ENCODE data around the gene TAS2R60. TPM values are rescaled to one million over a fixed set of nuclear protein-coding genes. Genes with fewer than 3 reads are reported as not detected.
A peak's percentile ranks its signal among the peaks of the same experiment; 100 is the strongest.
"Not testable (repeated sequence)": the region's sequence is repeated elsewhere in the genome, so short reads cannot be mapped to it uniquely, and the experiment has no call there.

The TAS2R60 gene
- total RNA-seq, 6 experiments from 2014 or later, result not detected

GRCh38 chr7:143480501-143480900, 37.2 kb downstream of the TAS2R60 start:
- no peak for TF ChIP-seq CTCF (IDR thresholded peaks at IDR 0.05)
- peaks cover 35% of the 10 kb centered on the region for H3K4me1 Mint-ChIP-seq (ENCODE audit: low read depth)
- DNase-seq, result no peak

DNA sequence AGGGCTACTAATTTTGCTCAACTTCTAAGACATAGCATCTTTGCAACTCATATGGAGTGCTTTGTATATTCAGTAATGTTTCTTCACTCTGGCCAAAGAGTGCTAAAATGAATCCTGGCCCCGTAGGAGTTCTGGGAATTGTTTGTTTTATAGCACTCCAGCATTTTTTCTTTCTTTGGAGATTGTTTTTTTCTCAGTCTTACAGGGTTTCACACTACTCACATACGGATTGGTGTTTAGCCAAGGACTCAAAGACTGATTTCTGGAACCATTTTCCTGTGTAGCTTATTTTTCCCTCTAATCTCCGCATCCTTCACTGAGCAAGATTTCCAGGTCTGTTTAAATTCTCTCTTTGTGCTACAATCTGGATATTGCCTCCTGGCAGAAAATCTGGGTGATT, 40.9 kb downstream of the TAS2R60 start:
- Mint-ChIP-seq H3K4me3 (no peak overlapping the region), H3K36me3 (ENCODE audit: low read depth) (no peaks in the 10 kb centered on the region), H3K27me3 (ENCODE audit: insufficient read depth) (no peaks in the 10 kb centered on the region; the same call in 1 of the 2 replicates), H3K4me1 (ENCODE audit: low read depth) (peaks cover 63% of the 10 kb centered on the region), H3K9me3 (no peaks in the 10 kb centered on the region), H3K27ac (no peak overlapping the region)
- no peak for TF ChIP-seq CTCF (IDR thresholded peaks at IDR 0.05)
- DNase-seq, result no peak

More at GRCh38 chr7:143480501-143480900, 37.2 kb downstream of the TAS2R60 start:
- no peaks in the 10 kb centered on the region for H3K36me3 Mint-ChIP-seq (ENCODE audit: low read depth)
- no peak overlapping the region for H3K27ac Mint-ChIP-seq
- H3K27me3 Mint-ChIP-seq (ENCODE audit: insufficient read depth), result no peaks in the 10 kb centered on the region; the same call in 1 of the 2 replicates
- no peak overlapping the region for H3K4me3 Mint-ChIP-seq
- H3K9me3 Mint-ChIP-seq, result no peaks in the 10 kb centered on the region

- peak overlapping the region; percentile 38; the same call in 1 of the 2 replicates for H3K4me3 Mint-ChIP-seq
- H3K27me3 Mint-ChIP-seq (ENCODE audit: insufficient read depth), result no peaks in the 10 kb centered on the region; the same call in 1 of the 2 replicates
- DNase-seq, result no peak
- no peaks in the 10 kb centered on the region for H3K9me3 Mint-ChIP-seq
- no peak for TF ChIP-seq CTCF (IDR thresholded peaks at IDR 0.05)
- no peaks in the 10 kb centered on the region for H3K36me3 Mint-ChIP-seq (ENCODE audit: low read depth)
- H3K4me1 Mint-ChIP-seq (ENCODE audit: low read depth), result peaks cover 54% of the 10 kb centered on the region
- peak overlapping the region; percentile 69 for H3K27ac Mint-ChIP-seq
Observed at GRCh38 chr7:143485094-143485493, 41.8 kb downstream of the TAS2R60 start.

DNA sequence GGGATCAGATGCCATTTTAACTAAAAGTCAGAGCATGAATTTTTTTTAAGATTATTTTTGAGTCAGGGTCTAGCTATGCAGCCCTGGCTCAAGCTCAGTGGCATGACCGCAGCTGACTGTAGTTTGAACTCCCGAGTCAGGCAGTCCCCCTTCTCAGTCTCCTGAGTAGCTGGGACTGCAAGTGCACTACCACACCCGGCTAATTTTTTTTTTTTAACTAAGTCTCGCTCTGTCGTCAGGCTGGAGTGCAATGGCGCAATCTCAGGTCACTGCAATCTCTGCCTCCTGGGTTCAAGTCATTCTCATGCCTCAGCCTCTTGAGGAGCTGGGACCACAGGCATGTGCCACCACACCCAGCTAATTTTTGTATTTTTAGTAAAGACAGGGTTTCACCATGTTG, 42.2 kb downstream of the TAS2R60 start:
- peak overlapping the region; percentile 38; the same call in 1 of the 2 replicates for H3K4me3 Mint-ChIP-seq
- H3K27me3 Mint-ChIP-seq (ENCODE audit: insufficient read depth), result no peaks in the 10 kb centered on the region; the same call in 1 of the 2 replicates
- no peak for TF ChIP-seq CTCF (IDR thresholded peaks at IDR 0.05)
- H3K36me3 Mint-ChIP-seq (ENCODE audit: low read depth), result no peaks in the 10 kb centered on the region
- H3K27ac Mint-ChIP-seq, result peak overlapping the region; percentile 69
- H3K9me3 Mint-ChIP-seq, result no peaks in the 10 kb centered on the region
- DNase-seq, result peak; percentile 61
- H3K4me1 Mint-ChIP-seq (ENCODE audit: low read depth), result peaks cover 52% of the 10 kb centered on the region

- Mint-ChIP-seq H3K27ac (peak overlapping the region; percentile 75), H3K4me1 (ENCODE audit: low read depth) (peaks cover 55% of the 10 kb centered on the region)
- H3K4me3 Mint-ChIP-seq; H3K27me3 Mint-ChIP-seq (ENCODE audit: insufficient read depth); H3K9me3 Mint-ChIP-seq; H3K36me3 Mint-ChIP-seq (ENCODE audit: low read depth); DNase-seq: not testable (repeated sequence)
Observed at GRCh38 chr7:143486266-143486665, 43.0 kb downstream of the TAS2R60 start.

- Mint-ChIP-seq H3K27me3 (ENCODE audit: insufficient read depth) (no peaks in the 10 kb centered on the region; the same call in none of the 2 replicates), H3K4me3 (peak overlapping the region; percentile 55), H3K36me3 (ENCODE audit: low read depth) (no peaks in the 10 kb centered on the region), H3K4me1 (ENCODE audit: low read depth) (peaks cover 63% of the 10 kb centered on the region), H3K9me3 (no peaks in the 10 kb centered on the region), H3K27ac (peak overlapping the region; percentile 75)
- no peak for DNase-seq
- TF ChIP-seq CTCF (IDR thresholded peaks at IDR 0.05), result no peak
Observed at GRCh38 chr7:143487061-143487460, 43.8 kb downstream of the TAS2R60 start.

Measured in HFFc6 (cell line).